Duodenal mucosa (tissue), 2 donors: ENCODE results near the gene C1orf174.

ENCODE experiments used
- H3K27ac ChIP-seq: one replicate; pipeline ENCODE4 v1.7.0; 2013; ENCODE audit warnings: low read depth, low read length
- H3K27me3 ChIP-seq, 2 donors: one replicate each; pipeline ENCODE4 v1.7.0; 2013; ENCODE audit warnings: low read length in 2 of 2, control low read depth in 1 of 2; ENCODE audit not compliant: insufficient read depth in 2 of 2, control insufficient read depth in 1 of 2
- H3K36me3 ChIP-seq, 2 donors: one replicate each; pipeline ENCODE4 v1.7.0; 2013; ENCODE audit warnings: low read length in 2 of 2, control low read depth in 1 of 2; ENCODE audit not compliant: insufficient read depth in 2 of 2, control insufficient read depth in 1 of 2
- H3K4me1 ChIP-seq, 2 donors: one replicate each; pipeline ENCODE4 v1.7.0; 2013; ENCODE audit warnings: low read length in 2 of 2, control low read depth in 1 of 2; ENCODE audit not compliant: insufficient read depth in 2 of 2, control insufficient read depth in 1 of 2
- H3K4me3 ChIP-seq, 2 donors: one replicate each; pipeline ENCODE4 v1.7.0; 2013; ENCODE audit warnings: low read length in 2 of 2, low read depth in 1 of 2
- H3K9ac ChIP-seq, 2 donors: one replicate each; pipeline ENCODE4 v1.7.0; 2013; ENCODE audit warnings: low read length in 2 of 2, low read depth in 1 of 2
- H3K9me3 ChIP-seq, 2 donors: one replicate each; pipeline ENCODE4 v1.7.0; 2013; ENCODE audit warnings: low read length in 2 of 2, control low read depth in 1 of 2; ENCODE audit not compliant: control insufficient read depth in 1 of 2

The C1orf174 gene

DNA sequence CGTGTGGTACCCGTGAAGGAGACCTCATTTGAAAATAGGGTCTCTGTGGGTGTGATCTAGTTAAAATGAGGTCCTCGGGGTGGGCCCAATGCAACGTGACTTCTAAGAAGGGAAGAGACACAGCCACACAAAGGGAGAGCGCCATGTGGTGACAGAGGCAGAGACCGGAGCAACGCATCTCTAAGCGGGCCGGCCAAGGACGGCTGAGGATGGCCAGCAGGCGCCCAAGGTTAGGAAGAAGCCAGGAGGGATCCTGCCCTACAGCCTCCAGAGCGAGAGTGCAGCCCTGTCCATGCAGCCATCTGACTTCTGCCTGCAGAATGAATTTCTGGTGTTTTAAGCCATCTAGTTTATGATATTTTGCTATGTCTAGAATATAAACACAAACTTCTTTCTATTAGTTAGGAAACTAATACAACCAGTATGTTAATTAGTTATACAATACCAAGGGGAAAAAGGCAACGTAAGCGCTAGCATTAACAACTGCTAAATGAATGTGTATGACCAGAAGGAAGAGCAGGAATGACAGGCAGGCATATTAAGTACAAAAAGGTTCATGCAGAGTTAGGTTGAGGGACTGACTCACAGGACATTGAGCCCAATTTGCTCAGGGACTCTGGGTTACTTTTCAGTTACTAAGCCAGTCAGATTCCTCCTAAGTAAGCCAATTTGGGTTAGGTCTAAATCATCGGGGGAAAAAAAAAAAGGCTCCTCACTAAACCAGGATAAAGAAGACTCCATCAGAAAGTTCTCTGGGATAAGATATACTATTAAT, 47.2 kb downstream of the C1orf174 start:
- Histone ChIP-seq H3K9me3 (no peaks in the 10 kb centered on the region), H3K4me3 (no peak overlapping the region), H3K4me1 (peaks cover 11 to 12% of the 10 kb centered on the region in 2 donors), H3K36me3 (peaks cover 16 to 23% of the 10 kb centered on the region in 2 donors), H3K27me3 (no peaks in the 10 kb centered on the region), H3K9ac (no peak overlapping the region), H3K27ac (no peak overlapping the region)

DNA sequence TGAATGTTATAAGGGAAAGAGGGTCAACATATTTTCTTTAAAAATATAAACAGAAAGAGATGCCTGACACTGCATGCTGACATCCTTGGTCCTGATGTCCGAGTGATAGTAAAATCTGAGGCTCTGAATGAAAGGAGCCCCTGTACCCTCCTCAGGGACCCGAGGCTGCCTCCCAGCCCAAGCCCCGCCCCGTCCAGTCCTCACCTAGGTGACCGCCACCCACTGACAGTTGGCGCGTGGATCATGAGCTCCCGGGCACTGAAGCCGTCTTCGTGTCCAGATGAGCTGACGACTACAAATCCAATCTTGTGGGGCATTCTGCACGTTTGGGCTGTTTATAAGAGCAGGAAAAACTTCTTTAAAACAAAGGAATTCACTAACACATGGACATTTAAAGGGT, 48.0 kb downstream of the C1orf174 start:
- Histone ChIP-seq H3K9me3 (no peaks in the 10 kb centered on the region), H3K36me3 (peaks cover 21 to 30% of the 10 kb centered on the region in 2 donors), H3K27me3 (no peaks in the 10 kb centered on the region), H3K4me1 (peaks cover 10 to 11% of the 10 kb centered on the region in 2 donors), H3K4me3 (no peak overlapping the region), H3K9ac (no peak overlapping the region), H3K27ac (no peak overlapping the region)

DNA sequence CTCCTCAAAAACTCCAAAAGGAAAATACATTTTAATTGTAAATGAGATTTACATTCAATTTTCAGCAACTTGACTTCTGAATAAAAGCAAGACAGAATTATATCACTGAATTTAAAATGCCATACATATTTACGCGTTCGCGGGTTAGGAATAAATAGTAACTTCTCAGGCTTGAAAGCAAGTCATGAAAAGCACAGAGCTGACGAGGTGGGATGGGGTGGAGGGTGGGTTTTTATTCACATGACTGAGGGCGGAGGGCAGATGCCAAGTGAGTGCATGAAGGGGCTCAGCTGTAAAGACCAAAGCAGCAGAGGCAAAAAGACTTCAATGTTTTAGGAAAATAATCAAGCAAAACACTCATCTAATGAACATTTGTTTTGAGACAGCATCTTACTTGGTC, 48.8 kb downstream of the C1orf174 start:
- H3K4me3 ChIP-seq: no peak overlapping the region
- H3K27me3 ChIP-seq: no peaks in the 10 kb centered on the region
- no peak overlapping the region for H3K9ac ChIP-seq
- peaks cover 10 to 11% of the 10 kb centered on the region in 2 donors for H3K4me1 ChIP-seq
- peaks cover 22 to 32% of the 10 kb centered on the region in 2 donors for H3K36me3 ChIP-seq
- H3K9me3 ChIP-seq: no peaks in the 10 kb centered on the region
- no peak overlapping the region for H3K27ac ChIP-seq

GRCh38 chr1:3850857-3851256, 49.2 kb downstream of the C1orf174 start:
- Histone ChIP-seq H3K27ac (no peak overlapping the region), H3K4me1 (peaks cover 7 to 8% of the 10 kb centered on the region in 2 donors), H3K4me3 (no peak overlapping the region), H3K27me3 (no peaks in the 10 kb centered on the region), H3K36me3 (peaks cover 22 to 32% of the 10 kb centered on the region in 2 donors), H3K9me3 (no peaks in the 10 kb centered on the region), H3K9ac (no peak overlapping the region)

DNA sequence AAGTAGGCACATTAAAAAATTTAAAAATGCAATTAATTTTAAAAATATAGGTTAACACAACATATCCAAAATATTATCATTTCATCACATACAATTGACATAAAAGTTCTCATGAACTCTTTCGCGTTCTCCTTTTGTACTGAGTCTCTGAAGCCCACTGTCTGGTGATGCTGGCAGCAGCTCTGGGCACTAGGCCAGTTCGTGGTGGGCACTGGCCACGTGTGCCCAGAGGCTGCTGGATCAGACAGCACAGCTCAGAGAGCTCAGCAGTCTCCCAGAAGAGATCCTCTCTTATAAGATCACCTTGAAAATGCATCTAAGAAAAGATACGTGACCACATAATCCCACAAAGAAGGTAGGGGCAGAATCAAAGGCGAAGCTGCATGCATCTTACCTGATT, 53.0 kb downstream of the C1orf174 start:
- H3K9ac ChIP-seq: no peak overlapping the region
- no peak overlapping the region for H3K4me3 ChIP-seq
- H3K9me3 ChIP-seq: no peaks in the 10 kb centered on the region
- H3K36me3 ChIP-seq: peaks cover 38 to 51% of the 10 kb centered on the region in 2 donors
- H3K4me1 ChIP-seq: no peaks in the 10 kb centered on the region
- H3K27me3 ChIP-seq: no peaks in the 10 kb centered on the region
- H3K27ac ChIP-seq: no peak overlapping the region

DNA sequence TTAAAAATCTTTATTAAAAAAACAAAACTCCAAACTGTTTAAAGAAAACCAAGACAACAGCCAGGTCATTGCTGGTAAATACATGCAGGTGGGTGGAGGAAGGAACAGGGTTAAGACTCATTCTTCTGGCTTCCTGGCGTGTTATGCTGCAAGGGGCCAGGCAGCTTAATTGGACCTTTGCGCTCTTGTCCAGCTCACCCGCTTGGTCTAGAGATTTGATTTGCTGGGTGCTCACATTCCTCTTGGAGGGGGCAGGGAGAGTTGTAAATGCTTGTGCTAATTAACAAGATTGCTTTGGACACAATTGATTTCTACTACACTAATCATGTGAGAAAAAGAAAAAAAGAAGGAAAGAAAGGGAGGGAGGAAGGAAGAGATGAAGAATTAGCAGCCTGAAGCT, 53.5 kb downstream of the C1orf174 start:
- Histone ChIP-seq H3K4me1 (no peaks in the 10 kb centered on the region), H3K9ac (no peak overlapping the region), H3K9me3 (no peaks in the 10 kb centered on the region), H3K4me3 (no peak overlapping the region), H3K27me3 (no peaks in the 10 kb centered on the region), H3K36me3 (peaks cover 35 to 50% of the 10 kb centered on the region in 2 donors), H3K27ac (no peak overlapping the region)

- Histone ChIP-seq H3K9ac (no peak overlapping the region), H3K27ac (no peak overlapping the region), H3K4me3 (no peak overlapping the region), H3K36me3 (peaks cover 40 to 63% of the 10 kb centered on the region in 2 donors), H3K9me3 (peaks cover 0 to under 1% of the 10 kb centered on the region in 2 donors), H3K27me3 (no peaks in the 10 kb centered on the region), H3K4me1 (no peaks in the 10 kb centered on the region)
These were observed 57.2 kb downstream of the C1orf174 start for GRCh38 chr1:3842912-3843311.

DNA sequence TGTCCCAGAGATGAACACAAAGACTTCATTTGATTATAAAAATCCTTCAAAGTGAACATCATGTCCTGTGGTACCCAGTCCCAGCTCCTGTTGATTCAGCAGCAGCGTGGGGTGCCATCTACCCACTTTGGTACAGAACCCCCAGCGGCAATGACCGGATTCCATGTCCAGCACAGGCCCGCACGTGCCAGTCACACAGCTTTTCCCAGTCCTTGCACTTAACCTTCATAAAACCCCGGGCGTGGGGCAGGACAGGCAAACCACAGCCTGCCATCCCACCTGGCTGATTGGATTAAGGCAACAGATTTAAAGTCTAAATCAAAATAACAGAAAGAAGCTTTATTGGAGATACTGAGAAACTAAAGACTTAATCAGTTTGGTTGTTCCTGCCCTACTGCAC, 58.6 kb downstream of the C1orf174 start:
- no peaks in the 10 kb centered on the region for H3K4me1 ChIP-seq
- H3K36me3 ChIP-seq: peaks cover 45 to 69% of the 10 kb centered on the region in 2 donors
- peaks cover 0 to 8% of the 10 kb centered on the region in 2 donors for H3K9me3 ChIP-seq
- H3K9ac ChIP-seq: no peak overlapping the region
- H3K4me3 ChIP-seq: no peak overlapping the region
- H3K27ac ChIP-seq: no peak overlapping the region
- no peaks in the 10 kb centered on the region for H3K27me3 ChIP-seq
